CD4-positive, alpha-beta memory T cell (primary cell): ENCODE results near the gene ZNF776. TPM values are rescaled to one million over a fixed set of nuclear protein-coding genes. Genes with fewer than 3 reads are reported as not detected.
A peak's percentile ranks its signal among the peaks of the same experiment; 100 is the strongest.
"Not testable (repeated sequence)": the region's sequence is repeated elsewhere in the genome, so short reads cannot be mapped to it uniquely, and the experiment has no call there.

Experiments used
- CTCF ChIA-PET: fragments of 350-600 bp; sonication (Branson Sonifier 250); formaldehyde crosslinking; loops from one replicate; lab custom pipeline; 2021; ENCODE audit warnings: inconsistent platforms; ENCODE audit not compliant: partially characterized antibody; lab: Charles Lee
- POLR2A ChIA-PET: fragments of 350-600 bp; sonication (Branson Sonifier 250); formaldehyde crosslinking; loops from one replicate; lab custom pipeline; 2021; ENCODE audit not compliant: partially characterized antibody; lab: Charles Lee
- DNase-seq, 5 donors: peaks; one replicate each; pipeline versions ENCODE4 v3.0.0 to v3.0.0-alpha.2; 2020 to 2022; ENCODE audit warnings: mixed read lengths in 1 of 5
- H3K27ac ChIP-seq: one replicate; pipeline ENCODE4 v1.7.0; 2013; ENCODE audit warnings: low read depth, low read length
- H3K27me3 ChIP-seq: 2 replicates; pipeline ENCODE4 v1.7.0; 2013; ENCODE audit warnings: mild to moderate bottlenecking, low read length, moderate library complexity; ENCODE audit not compliant: insufficient read depth
- H3K36me3 ChIP-seq: 2 replicates; pipeline ENCODE4 v1.7.0; 2013; ENCODE audit warnings: mild to moderate bottlenecking, low read length, moderate library complexity; ENCODE audit not compliant: insufficient read depth
- H3K4me1 ChIP-seq: 2 replicates; pipeline ENCODE4 v1.7.0; 2013; ENCODE audit warnings: mild to moderate bottlenecking, low read length, moderate library complexity; ENCODE audit not compliant: insufficient read depth
- H3K4me3 ChIP-seq, 2 donors: one replicate each; pipeline ENCODE4 v1.7.0; 2013; ENCODE audit warnings: low read length in 2 of 2, mild to moderate bottlenecking in 1 of 2
- H3K9me3 ChIP-seq, 2 donors: one replicate each; pipeline ENCODE4 v1.7.0; 2013; ENCODE audit warnings: low read length in 2 of 2, control low read depth in 1 of 2; ENCODE audit not compliant: control insufficient read depth in 1 of 2
- H3K27ac Mint-ChIP-seq, 7 donors: one replicate each; pipeline ENCODE4 v1.8.0; 2020 to 2021; ENCODE audit warnings: mixed read lengths in 7 of 7, mild to moderate bottlenecking in 6 of 7, inconsistent platforms in 3 of 7, moderate library complexity in 3 of 7
- H3K27me3 Mint-ChIP-seq, 2 donors: one replicate each; pipeline ENCODE4 v1.8.0; 2020 to 2021; ENCODE audit warnings: mixed read lengths in 2 of 2
- H3K36me3 Mint-ChIP-seq, 2 donors: one replicate each; pipeline ENCODE4 v1.8.0; 2020 to 2021; ENCODE audit warnings: mixed read lengths in 2 of 2, inconsistent platforms in 1 of 2, mild to moderate bottlenecking in 1 of 2
- H3K4me1 Mint-ChIP-seq, 4 donors: one replicate each; pipeline ENCODE4 v1.8.0; 2020 to 2021; ENCODE audit warnings: mixed read lengths in 4 of 4, mild to moderate bottlenecking in 1 of 4
- H3K4me3 Mint-ChIP-seq, 8 donors: one replicate each; pipeline ENCODE4 v1.8.0; 2020 to 2021; ENCODE audit warnings: mixed read lengths in 8 of 8, mild to moderate bottlenecking in 7 of 8, moderate library complexity in 6 of 8, inconsistent platforms in 3 of 8
- H3K9me3 Mint-ChIP-seq, 8 donors: one replicate each; pipeline ENCODE4 v1.8.0; 2020 to 2021; ENCODE audit warnings: mixed read lengths in 8 of 8, mild to moderate bottlenecking in 5 of 8, inconsistent platforms in 3 of 8, moderate library complexity in 1 of 8
- intact Hi-C: fragments of 100-400 bp; cut with micrococcal nuclease; formaldehyde crosslinking; loops from one replicate; pipeline ENCODE4 v1.15.1; 2023
- polyA plus RNA-seq, 2 donors: library from polyadenylated mRNA; unstranded; fragments of 300-500 nt; fragmentation: Illumina TruSeq; gene quantifications; one replicate each; pipeline ENCODE4 v1.2.3, GENCODE V29; 2021
- total RNA-seq, 2 experiments: library from RNA; stranded (reverse); gene quantifications; one replicate each; pipeline ENCODE4 v1.2.3, GENCODE V29; 2021

ZNF776 gene
- total and polyA plus RNA-seq, 4 experiments from 2014 or later = 3.3 to 40.9 (median 22.3) TPM

DNA sequence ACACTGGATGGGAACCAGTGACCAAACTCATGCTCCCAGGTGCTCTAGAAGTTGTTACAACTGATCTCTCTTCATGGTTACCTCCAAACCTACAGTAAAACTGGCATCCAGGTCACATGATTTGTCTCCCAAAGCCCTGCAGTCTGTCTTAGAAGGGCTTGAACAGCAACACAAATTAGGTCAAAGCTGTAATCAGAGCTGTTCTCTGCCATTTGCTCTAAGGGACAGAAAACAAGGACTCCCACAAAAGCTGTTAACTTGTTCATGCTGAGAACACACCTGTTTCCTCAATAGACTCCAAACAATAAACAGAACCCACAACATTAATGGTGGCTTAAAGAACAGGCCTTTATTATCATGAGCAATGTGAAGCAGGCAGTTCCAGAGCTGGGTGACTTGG, 27.2 kb upstream of the ZNF776 start:
- Mint-ChIP-seq H3K27me3 (no peaks in the 10 kb centered on the region), H3K36me3 (peaks cover 74 to 75% of the 10 kb centered on the region in 2 donors), H3K9me3 (peaks cover 0 to 94% (median 82%) of the 10 kb centered on the region in 8 donors), H3K27ac (no peak overlapping the region), H3K4me1 (peaks cover 0 to 7% (median 3%) of the 10 kb centered on the region in 4 donors), H3K4me3 (no peak overlapping the region)
- POLR2A ChIA-PET = interaction anchor here (0.7 to 1.0 kb wide), 3 partner anchors 8 to 192 kb away, joined by 3 read pairs; partner anchors contain the start of genes ZNF549 and ZNF671
- no peaks in the 10 kb centered on the region for H3K4me1 ChIP-seq
- H3K4me3 ChIP-seq = no peak overlapping the region
- CTCF ChIA-PET = no interaction called here
- H3K27me3 ChIP-seq = no peaks in the 10 kb centered on the region
- peaks cover 32% of the 10 kb centered on the region for H3K36me3 ChIP-seq
- H3K27ac ChIP-seq = no peak overlapping the region
- H3K9me3 ChIP-seq = peaks cover 3 to 51% of the 10 kb centered on the region in 2 donors
- no peak for DNase-seq
- intact Hi-C loops = no loop called here

- no peak overlapping the region for H3K4me3 ChIP-seq
- peaks cover 32% of the 10 kb centered on the region for H3K36me3 ChIP-seq
- Mint-ChIP-seq H3K9me3 (peaks cover 0 to 94% (median 81%) of the 10 kb centered on the region in 8 donors), H3K4me3 (no peak overlapping the region), H3K27ac (no peak overlapping the region), H3K36me3 (peaks cover 73 to 74% of the 10 kb centered on the region in 2 donors), H3K27me3 (no peaks in the 10 kb centered on the region), H3K4me1 (peaks cover 1 to 9% (median 5%) of the 10 kb centered on the region in 4 donors)
- no peaks in the 10 kb centered on the region for H3K27me3 ChIP-seq
- H3K27ac ChIP-seq = no peak overlapping the region
- H3K4me1 ChIP-seq = no peaks in the 10 kb centered on the region
- peaks cover 3 to 51% of the 10 kb centered on the region in 2 donors for H3K9me3 ChIP-seq
- DNase-seq = no peak
- intact Hi-C loops = no loop called here
- CTCF ChIA-PET = no interaction called here
- POLR2A ChIA-PET = interaction anchor here (0.8 kb wide), 1 partner anchor 14 kb away, joined by 3 read pairs; no protein-coding TSS in a partner anchor
Observed at GRCh38 chr19:57719901-57720519, 26.6 kb upstream of the ZNF776 start.

GRCh38 chr19:57720878-57721277, 25.7 kb upstream of the ZNF776 start:
- Mint-ChIP-seq H3K4me3 (no peak overlapping the region), H3K27me3 (no peaks in the 10 kb centered on the region), H3K27ac (peak overlapping the region in 1 of 7 donors; percentile 2), H3K9me3 (peaks cover 0 to 90% (median 77%) of the 10 kb centered on the region in 8 donors), H3K36me3 (peaks cover 71 to 73% of the 10 kb centered on the region in 2 donors), H3K4me1 (peaks cover 1 to 9% (median 6%) of the 10 kb centered on the region in 4 donors)
- no peak overlapping the region for H3K27ac ChIP-seq
- no peaks in the 10 kb centered on the region for H3K27me3 ChIP-seq
- no peak for DNase-seq
- ChIA-PET CTCF (no interaction called here), POLR2A (no interaction called here)
- no peaks in the 10 kb centered on the region for H3K4me1 ChIP-seq
- H3K9me3 ChIP-seq = peaks cover 3 to 51% of the 10 kb centered on the region in 2 donors
- no peak overlapping the region for H3K4me3 ChIP-seq
- peaks cover 32% of the 10 kb centered on the region for H3K36me3 ChIP-seq
- intact Hi-C loops = no loop called here

- H3K4me1 ChIP-seq, H3K36me3 Mint-ChIP-seq, H3K36me3 ChIP-seq, H3K27ac Mint-ChIP-seq, H3K27me3 ChIP-seq, H3K4me3 Mint-ChIP-seq, H3K27me3 Mint-ChIP-seq, H3K27ac ChIP-seq, H3K4me1 Mint-ChIP-seq, H3K4me3 ChIP-seq, H3K9me3 ChIP-seq: not testable (repeated sequence)
- intact Hi-C loops = loop anchor here (5.0 kb wide), 1 partner anchor 636 kb away; no protein-coding TSS in a partner anchor
- peaks cover 0 to 16% (median 3%) of the 10 kb centered on the region in 8 donors for H3K9me3 Mint-ChIP-seq
- ChIA-PET POLR2A (interaction anchor here (1.4 kb wide), 1 partner anchor 11 kb away, joined by 7 read pairs; the partner anchor contains the start of gene ZNF671), CTCF (interaction anchor here (0.9 to 1.6 kb wide), 4 partner anchors 11 to 417 kb away, joined by 3 to 5 read pairs (median 4); partner anchors contain the start of gene ZNF671)
- peak in 3 of 5 donors; percentile 16 to 26 (median 19) for DNase-seq
Observed at GRCh38 chr19:57738320-57738719, 8.3 kb upstream of the ZNF776 start.

DNA sequence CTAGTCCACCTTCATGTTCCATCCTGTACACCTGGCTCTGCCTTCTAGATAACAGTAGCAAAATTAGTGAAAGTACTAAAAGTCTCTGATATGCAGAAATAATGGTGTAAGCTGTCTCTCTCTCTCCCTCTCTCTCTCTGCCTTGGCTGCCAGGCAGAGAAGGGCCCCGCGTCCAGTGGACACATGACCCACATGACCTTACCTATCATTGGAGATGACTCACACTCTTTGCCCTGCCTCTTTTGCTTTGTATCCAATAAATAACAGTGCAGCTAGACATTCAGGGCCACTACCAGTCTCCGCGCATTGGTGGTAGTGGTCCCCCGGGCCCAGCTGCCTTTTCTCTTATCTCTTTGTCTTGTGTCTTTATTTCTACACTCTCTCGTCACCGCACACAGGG, 7.8 kb upstream of the ZNF776 start:
- not testable (repeated sequence) for H3K36me3 ChIP-seq, H3K27ac ChIP-seq, H3K4me3 ChIP-seq, H3K9me3 ChIP-seq, H3K36me3 Mint-ChIP-seq, H3K4me3 Mint-ChIP-seq, H3K27me3 ChIP-seq, H3K27me3 Mint-ChIP-seq, DNase-seq, H3K4me1 Mint-ChIP-seq, H3K4me1 ChIP-seq
- H3K27ac Mint-ChIP-seq = peak overlapping the region in 1 of 7 donors; percentile 22
- POLR2A ChIA-PET = interaction anchor here (1.4 kb wide), 1 partner anchor 11 kb away, joined by 7 read pairs; the partner anchor contains the start of gene ZNF671
- CTCF ChIA-PET = interaction anchor here (1.6 kb wide), 1 partner anchor 415 kb away, joined by 5 read pairs; no protein-coding TSS in a partner anchor
- H3K9me3 Mint-ChIP-seq = peaks cover 0 to 17% (median 1%) of the 10 kb centered on the region in 8 donors
- intact Hi-C loops = loop anchor here (5.0 kb wide), 1 partner anchor 636 kb away; no protein-coding TSS in a partner anchor

GRCh38 chr19:57747472-57747807, 825 bp downstream of the ZNF776 start:
- Histone ChIP-seq H3K36me3 (peaks cover 33% of the 10 kb centered on the region), H3K4me1 (peaks cover 18% of the 10 kb centered on the region), H3K9me3 (peaks cover 0 to 37% of the 10 kb centered on the region in 2 donors), H3K27ac (peak overlapping the region; percentile 77), H3K4me3 (peak overlapping the region; percentile 78 to 87), H3K27me3 (no peaks in the 10 kb centered on the region)
- Mint-ChIP-seq H3K27ac (peak overlapping the region in 3 of 7 donors; percentile 91 to 98 (median 97)), H3K36me3 (peaks cover 52 to 53% of the 10 kb centered on the region in 2 donors), H3K9me3 (peaks cover 0 to 59% (median 50%) of the 10 kb centered on the region in 8 donors), H3K27me3 (no peaks in the 10 kb centered on the region), H3K4me3 (peak overlapping the region; percentile 87 to 99 (median 94)), H3K4me1 (peaks cover 15 to 37% (median 30%) of the 10 kb centered on the region in 4 donors)
- no peak for DNase-seq
- ChIA-PET POLR2A (interaction anchor here (0.9 to 2.8 kb wide), 11 partner anchors 20 to 403 kb away, joined by 3 to 22 read pairs (median 4); partner anchors contain the start of genes ZNF211, ZNF329, ZNF551 and ZNF552), CTCF (no interaction called here)
- intact Hi-C loops = loop anchor here (2.0 to 10.0 kb wide), 4 partner anchors 67 to 313 kb away; partner anchors contain the start of genes ZNF211, ZNF551, ZNF606 and ZNF749

DNA sequence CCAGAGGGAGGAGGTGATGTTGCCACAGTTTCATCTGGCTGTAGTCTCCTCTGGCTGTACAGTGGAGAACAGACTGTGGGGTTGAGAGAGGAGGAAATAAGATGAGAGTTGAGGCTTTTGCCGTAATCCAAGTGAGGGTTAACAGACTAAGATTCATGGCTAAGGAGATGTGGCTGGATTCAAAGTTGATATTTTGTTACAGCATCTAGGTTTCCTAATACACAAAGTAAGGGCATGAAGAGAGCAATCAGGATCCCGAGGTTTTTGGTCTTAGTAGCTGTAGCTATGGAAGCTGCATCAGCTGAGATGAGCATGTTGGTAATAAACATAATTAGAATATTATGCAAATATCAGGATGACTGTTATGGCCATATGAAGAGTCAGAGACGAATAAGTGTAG, 1.4 kb downstream of the ZNF776 start:
- H3K4me1 Mint-ChIP-seq = peaks cover 15 to 37% (median 31%) of the 10 kb centered on the region in 4 donors
- intact Hi-C loops = loop anchor here (5.0 to 10.0 kb wide), 2 partner anchors 254 to 313 kb away; partner anchors contain the start of genes ZNF606 and ZNF749
- Histone ChIP-seq H3K36me3 (peaks cover 39% of the 10 kb centered on the region), H3K27ac (no peak overlapping the region), H3K4me1 (peaks cover 18% of the 10 kb centered on the region), H3K4me3 (peak overlapping the region; percentile 78 to 87), H3K27me3 (no peaks in the 10 kb centered on the region), H3K9me3 (peaks cover 0 to 43% of the 10 kb centered on the region in 2 donors)
- POLR2A ChIA-PET = interaction anchor here (0.9 to 2.8 kb wide), 7 partner anchors 20 to 403 kb away, joined by 3 to 22 read pairs (median 7); partner anchors contain the start of genes ZNF211, ZNF329, ZNF586 and ZNF671
- CTCF ChIA-PET = no interaction called here
- DNase-seq = no peak
- H3K4me3 Mint-ChIP-seq = peak overlapping the region; percentile 23 to 98 (median 88)
- peaks cover 0 to 65% (median 56%) of the 10 kb centered on the region in 8 donors for H3K9me3 Mint-ChIP-seq
- H3K27ac Mint-ChIP-seq = peak overlapping the region in 3 of 7 donors; percentile 29 to 57 (median 46)
- H3K36me3 Mint-ChIP-seq = peaks cover 57 to 59% of the 10 kb centered on the region in 2 donors
- H3K27me3 Mint-ChIP-seq = no peaks in the 10 kb centered on the region
